Stomach (tissue), 4 donors: ENCODE measurements around the gene KCNC1.

Experiments
- EP300 ChIP-seq: sonication (generic); formaldehyde crosslinking; IDR thresholded peaks from one replicate; pipeline ENCODE4 v1.6.1; 2017; ENCODE audit warnings: antibody characterized with exemption
- POLR2A ChIP-seq, 4 donors: fragments of 450-650 bp; IDR thresholded peaks; one replicate each; pipeline ENCODE4 v1.6.1; 2016; ENCODE audit warnings: antibody characterized with exemption in 4 of 4, control low read depth in 2 of 4, mild to moderate bottlenecking in 1 of 4, moderate library complexity in 1 of 4
- TF ChIP-seq, protein P1 (sequence below), 7 experiments: fragments of 450-650 bp in 4 of 7; fragments of 200-600 bp in 3 of 7; sonication (generic) in 3 of 7; IDR thresholded peaks; one replicate each; pipeline ENCODE4 v1.5.1; 2016 to 2019; ENCODE audit warnings: antibody characterized with exemption in 7 of 7, control low read depth in 2 of 7, mild to moderate bottlenecking in 1 of 7

DNA sequence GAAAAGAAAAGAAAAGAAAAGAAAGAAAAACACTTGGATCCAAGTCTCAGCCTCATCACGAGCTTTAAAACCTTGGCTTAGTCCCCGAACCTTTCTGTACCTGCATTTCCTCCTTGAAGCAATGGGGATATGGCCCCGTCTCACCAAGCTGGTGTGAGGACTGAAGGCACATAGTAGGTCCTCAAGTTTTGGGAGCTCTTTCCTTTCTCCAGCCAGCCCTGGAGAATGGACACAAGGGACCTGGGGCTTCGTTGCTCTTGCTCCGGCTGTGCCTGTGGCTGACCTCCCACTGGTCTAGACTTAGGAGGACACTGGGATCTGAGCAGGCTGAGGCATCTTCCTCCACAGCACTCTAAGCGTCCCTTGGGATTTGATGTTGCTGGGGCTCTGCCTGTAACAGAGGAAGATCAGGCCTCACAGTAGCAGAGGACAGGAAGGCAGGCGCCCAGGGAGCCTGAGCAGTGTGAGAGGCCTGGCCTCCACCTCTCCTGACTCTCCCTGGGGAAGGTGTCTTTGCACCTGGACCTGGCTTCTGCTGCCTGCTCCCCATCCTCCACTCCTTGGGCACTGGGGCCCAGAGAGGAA lies 32.8 kb downstream of the KCNC1 start:
- TF ChIP-seq, protein P1, sequence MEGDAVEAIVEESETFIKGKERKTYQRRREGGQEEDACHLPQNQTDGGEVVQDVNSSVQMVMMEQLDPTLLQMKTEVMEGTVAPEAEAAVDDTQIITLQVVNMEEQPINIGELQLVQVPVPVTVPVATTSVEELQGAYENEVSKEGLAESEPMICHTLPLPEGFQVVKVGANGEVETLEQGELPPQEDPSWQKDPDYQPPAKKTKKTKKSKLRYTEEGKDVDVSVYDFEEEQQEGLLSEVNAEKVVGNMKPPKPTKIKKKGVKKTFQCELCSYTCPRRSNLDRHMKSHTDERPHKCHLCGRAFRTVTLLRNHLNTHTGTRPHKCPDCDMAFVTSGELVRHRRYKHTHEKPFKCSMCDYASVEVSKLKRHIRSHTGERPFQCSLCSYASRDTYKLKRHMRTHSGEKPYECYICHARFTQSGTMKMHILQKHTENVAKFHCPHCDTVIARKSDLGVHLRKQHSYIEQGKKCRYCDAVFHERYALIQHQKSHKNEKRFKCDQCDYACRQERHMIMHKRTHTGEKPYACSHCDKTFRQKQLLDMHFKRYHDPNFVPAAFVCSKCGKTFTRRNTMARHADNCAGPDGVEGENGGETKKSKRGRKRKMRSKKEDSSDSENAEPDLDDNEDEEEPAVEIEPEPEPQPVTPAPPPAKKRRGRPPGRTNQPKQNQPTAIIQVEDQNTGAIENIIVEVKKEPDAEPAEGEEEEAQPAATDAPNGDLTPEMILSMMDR (IDR thresholded peaks at IDR 0.05), result no peak
- no peak for TF ChIP-seq POLR2A (IDR thresholded peaks at IDR 0.05)
- TF ChIP-seq EP300, result no peak
